NCI-H510A (cell line): Measurements from ENCODE around the gene FOXK1.
"Not testable (repeated sequence)": the region's sequence is repeated elsewhere in the genome, so short reads cannot be mapped to it uniquely, and the experiment has no call there.

Experiments used
- DNase-seq: peaks from one replicate; lab custom pipeline; 2025; lab: John Stamatoyannopoulos, UW

FOXK1 gene

GRCh38 chr7:4681886-4682620 lies at the start of gene FOXK1:
TSS of gene FOXK1 (plus strand) at chr7:4682295. CDS start at chr7:4682309, 14 bp downstream.
- DNase-seq, result peak; percentile 48

GRCh38 chr7:4633012-4633411 lies 49.1 kb upstream of the FOXK1 start:
- DNase-seq, result no peak

- DNase-seq, result no peak
Observed at GRCh38 chr7:4634166-4634565, 47.9 kb upstream of the FOXK1 start.

- DNase-seq, result no peak
Observed at GRCh38 chr7:4638781-4639575, 43.1 kb upstream of the FOXK1 start.

- no peak for DNase-seq
Observed at GRCh38 chr7:4641091-4641666, 40.9 kb upstream of the FOXK1 start.

GRCh38 chr7:4641667-4642467 lies 40.2 kb upstream of the FOXK1 start:
- peak; percentile 82 for DNase-seq

- no peak for DNase-seq
Observed at GRCh38 chr7:4642468-4643203, 39.5 kb upstream of the FOXK1 start.

GRCh38 chr7:4643204-4643471 lies 39.0 kb upstream of the FOXK1 start:
- DNase-seq, result not testable (repeated sequence)

- no peak for DNase-seq
Observed at GRCh38 chr7:4645246-4645645, 36.8 kb upstream of the FOXK1 start.

- no peak for DNase-seq
Observed at GRCh38 chr7:4648111-4648510, 34.0 kb upstream of the FOXK1 start.

GRCh38 chr7:4650433-4651047 lies 31.6 kb upstream of the FOXK1 start:
- no peak for DNase-seq

- no peak for DNase-seq
Observed at GRCh38 chr7:4653771-4654170, 28.3 kb upstream of the FOXK1 start.

- DNase-seq, result no peak
Observed at GRCh38 chr7:4655311-4655710, 26.8 kb upstream of the FOXK1 start.

- no peak for DNase-seq
Observed at GRCh38 chr7:4655896-4656295, 26.2 kb upstream of the FOXK1 start.

- DNase-seq, result no peak
Observed at GRCh38 chr7:4657640-4658417, 24.3 kb upstream of the FOXK1 start.

GRCh38 chr7:4659551-4660286 lies 22.4 kb upstream of the FOXK1 start:
- DNase-seq, result no peak

GRCh38 chr7:4661871-4662270 lies 20.2 kb upstream of the FOXK1 start:
- no peak for DNase-seq

GRCh38 chr7:4663239-4664018 lies 18.7 kb upstream of the FOXK1 start:
- DNase-seq, result no peak

GRCh38 chr7:4665661-4666060 lies 16.4 kb upstream of the FOXK1 start:
- DNase-seq, result no peak
